ENCODE data around the gene ZNF497.
A peak's percentile ranks its signal among the peaks of the same experiment; 100 is the strongest.
"Not testable (repeated sequence)": the region's sequence is repeated elsewhere in the genome, so short reads cannot be mapped to it uniquely, and the experiment has no call there.

The ZNF497 gene

DNA sequence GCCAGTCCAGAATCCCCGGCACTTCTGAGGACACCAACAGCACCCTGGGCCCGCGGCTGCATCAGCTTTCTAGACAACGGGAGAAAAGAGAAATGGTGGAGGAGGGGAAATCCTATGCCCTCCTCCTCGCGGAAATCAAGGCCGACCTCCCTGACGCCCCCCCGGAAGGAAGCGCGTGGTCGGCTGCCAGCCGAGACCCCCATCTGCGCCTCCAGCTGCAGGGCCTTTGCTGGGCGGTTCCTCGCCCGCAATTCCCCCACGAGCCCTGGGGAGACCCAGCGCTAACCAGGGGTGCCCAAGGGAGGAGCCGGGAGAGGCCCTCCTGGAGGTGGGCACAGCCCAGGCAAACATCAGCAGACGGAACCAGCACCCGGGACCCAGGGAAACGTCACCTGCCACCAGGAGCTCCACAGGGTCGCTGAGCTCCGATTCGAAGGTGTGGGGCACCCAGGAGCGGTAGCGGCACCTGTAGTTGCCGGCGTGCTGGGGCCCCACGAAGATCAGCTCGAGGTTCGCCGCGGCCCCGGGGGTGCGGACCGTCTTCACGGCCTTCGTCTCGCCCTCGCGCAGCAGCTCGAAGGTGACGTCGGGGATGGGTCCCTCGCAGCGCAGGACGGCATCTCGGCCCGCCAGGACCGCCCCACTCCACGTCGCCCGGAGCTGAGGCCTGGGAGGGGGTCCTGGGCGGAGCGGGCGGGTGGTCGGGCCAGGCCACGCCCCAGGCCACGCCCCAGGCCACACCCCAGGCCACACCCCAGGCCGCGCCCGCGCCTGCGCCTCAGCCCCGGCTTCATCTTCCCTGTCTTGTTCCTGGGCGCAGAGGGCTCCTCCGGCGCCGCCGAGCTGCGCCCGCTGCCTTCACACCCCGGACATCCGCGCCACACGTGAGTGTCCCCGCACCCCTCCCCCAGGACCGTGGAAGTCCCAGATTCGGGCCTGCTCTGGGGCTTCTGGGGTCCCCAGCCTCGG lies 15.3 kb downstream of the ZNF497 start:
- DNase-seq, result peak; percentile 51 to 62

DNA sequence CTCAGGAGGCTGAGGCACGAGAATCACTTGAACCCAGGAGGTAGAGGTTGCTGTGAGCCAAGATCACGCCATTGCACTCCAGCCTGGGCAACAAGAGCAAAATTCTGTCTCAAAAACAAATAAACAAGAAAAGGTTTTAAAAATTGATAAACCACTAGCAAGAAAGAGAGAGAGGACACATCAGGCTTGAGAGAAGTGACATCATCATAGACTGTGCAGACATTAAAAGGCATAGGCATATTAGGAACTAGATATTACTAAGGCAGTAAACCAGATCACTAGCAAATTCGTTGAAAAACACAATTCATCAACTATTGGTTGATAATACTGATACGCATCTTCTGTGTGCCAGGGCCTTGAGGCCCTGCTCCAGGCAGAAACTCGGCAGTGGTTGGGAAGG lies 17.0 kb downstream of the ZNF497 start:
- DNase-seq, result no peak

GRCh38 chr19:58338825-58339558 lies 23.6 kb downstream of the ZNF497 start:
- DNase-seq, result no peak

- no peak for DNase-seq
Observed at GRCh38 chr19:58338336-58338735, 24.2 kb downstream of the ZNF497 start.

GRCh38 chr19:58336820-58337219 lies 25.7 kb downstream of the ZNF497 start:
- no peak for DNase-seq

DNA sequence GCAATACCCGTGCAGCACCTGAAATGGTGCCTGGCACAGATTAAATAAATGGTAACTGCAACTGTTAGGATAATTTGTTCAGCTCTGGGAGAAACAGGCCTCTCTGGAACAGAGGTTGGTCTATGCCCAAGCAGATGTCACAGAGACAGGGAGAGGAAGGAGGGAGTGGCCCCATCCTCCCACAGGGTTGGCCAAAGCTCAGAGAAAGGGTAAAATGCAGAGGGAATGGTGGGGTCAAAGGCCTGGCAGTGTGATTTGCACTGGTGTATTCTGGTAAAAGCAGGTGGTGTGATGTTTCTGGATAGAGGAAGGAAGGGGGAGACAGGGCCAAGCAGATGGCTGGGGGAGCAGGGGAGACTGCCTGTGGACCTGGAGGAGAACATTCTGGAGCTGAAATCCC lies 26.3 kb downstream of the ZNF497 start:
- no peak for DNase-seq

- no peak for DNase-seq
Observed at GRCh38 chr19:58335630-58336029, 26.9 kb downstream of the ZNF497 start.

GRCh38 chr19:58334691-58335249 lies 27.8 kb downstream of the ZNF497 start:
- no peak for DNase-seq

DNA sequence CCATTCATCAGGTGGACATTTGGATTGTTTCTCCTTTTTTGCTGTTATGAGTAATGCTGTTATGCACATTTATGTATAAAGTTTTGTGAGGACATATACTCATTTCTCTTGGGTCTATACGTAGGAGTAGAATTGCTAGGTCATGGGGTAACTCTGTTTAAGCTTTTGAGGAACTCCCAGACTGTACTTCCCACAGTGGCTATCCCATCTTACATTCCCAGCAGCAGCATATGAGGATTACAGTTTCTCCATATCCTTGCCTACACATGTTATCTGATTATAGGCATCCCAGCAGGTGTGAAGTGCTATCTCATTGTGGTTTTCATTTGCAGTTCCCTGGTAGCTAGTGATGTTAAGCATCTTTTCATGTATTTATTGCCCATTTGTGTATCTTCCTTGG lies 29.9 kb downstream of the ZNF497 start:
- DNase-seq, result no peak

- DNase-seq, result no peak
Observed at GRCh38 chr19:58330458-58330857, 32.1 kb downstream of the ZNF497 start.

DNA sequence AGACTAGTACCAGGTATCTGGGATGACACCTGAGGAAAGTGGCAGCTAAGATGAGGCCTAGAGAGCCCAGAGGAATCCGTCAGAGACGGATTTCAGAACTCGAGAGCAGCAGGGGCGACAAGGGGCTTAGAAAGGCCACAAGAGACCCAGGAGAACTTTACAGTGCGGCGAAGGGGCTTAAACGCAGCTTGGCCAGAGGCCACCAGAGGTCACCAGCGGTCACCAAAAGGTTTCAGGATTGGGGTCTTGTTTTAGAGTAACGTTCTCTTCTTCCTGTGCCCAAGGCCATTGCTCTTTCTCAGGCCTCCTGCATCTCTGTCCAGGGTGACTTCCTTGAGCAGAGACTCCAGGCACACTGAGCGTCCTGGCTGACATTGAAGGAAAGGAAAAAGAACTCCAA lies 33.6 kb downstream of the ZNF497 start:
- DNase-seq, result no peak

- peak; percentile 85 to 86 for DNase-seq
Observed at GRCh38 chr19:58326914-58327726, 35.4 kb downstream of the ZNF497 start, which contains the start of gene ZSCAN22. Gene ZSCAN22, plus strand, starts transcription at chr19:58326994. Its CDS starts 7,809 bp downstream, at chr19:58334803.

- DNase-seq, result no peak
Observed at GRCh38 chr19:58326501-58326913, 36.0 kb downstream of the ZNF497 start.

- DNase-seq, result no peak
Observed at GRCh38 chr19:58325311-58326022, 37.1 kb downstream of the ZNF497 start.

- DNase-seq, result no peak
Observed at GRCh38 chr19:58319241-58319640, 43.3 kb downstream of the ZNF497 start.

GRCh38 chr19:58318297-58318696 lies 44.3 kb downstream of the ZNF497 start:
- no peak for DNase-seq

GRCh38 chr19:58317476-58318072 lies 45.0 kb downstream of the ZNF497 start:
- no peak for DNase-seq

DNA sequence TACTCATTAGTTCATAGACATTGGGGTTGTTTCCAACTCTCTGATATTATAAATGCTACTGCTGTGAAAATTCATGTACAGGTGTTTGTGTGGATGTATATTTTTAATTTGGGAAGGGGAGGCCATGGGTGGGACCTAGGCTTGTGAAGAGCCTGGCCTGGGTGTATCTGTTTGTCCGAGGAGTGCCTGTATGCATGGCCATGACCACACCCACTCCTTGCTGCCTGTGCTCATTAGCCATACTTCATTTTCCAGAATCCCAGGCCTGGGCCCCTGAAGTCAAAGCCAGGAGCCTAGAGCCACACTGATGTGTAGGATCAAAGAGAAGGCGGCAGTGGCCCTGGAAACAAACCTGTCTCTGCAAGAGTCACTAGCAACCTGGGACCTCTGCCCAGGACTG lies 47.0 kb downstream of the ZNF497 start:
- DNase-seq, result no peak

- no peak for DNase-seq
Observed at GRCh38 chr19:58311345-58311865, 51.1 kb downstream of the ZNF497 start.

GRCh38 chr19:58310685-58311084 lies 51.9 kb downstream of the ZNF497 start:
- not testable (repeated sequence) for DNase-seq

- DNase-seq, result no peak
Observed at GRCh38 chr19:58307736-58308135, 54.8 kb downstream of the ZNF497 start.

All from activated CD4-positive, alpha-beta T cell treated with anti-CD3 and anti-CD28 coated beads for 4 hours (primary cell).